GM21390 (cell line): Measurements from ENCODE around the gene PIAS1.
A peak's percentile ranks its signal among the peaks of the same experiment; 100 is the strongest.
"Not testable (repeated sequence)": the region's sequence is repeated elsewhere in the genome, so short reads cannot be mapped to it uniquely, and the experiment has no call there.

Experiments
- ATAC-seq: cut with Tn5 transposase; IDR thresholded peaks from one replicate; pipeline ENCODE4 v1.9.1; 2021; ENCODE audit not compliant: unreplicated experiment

The PIAS1 gene

DNA sequence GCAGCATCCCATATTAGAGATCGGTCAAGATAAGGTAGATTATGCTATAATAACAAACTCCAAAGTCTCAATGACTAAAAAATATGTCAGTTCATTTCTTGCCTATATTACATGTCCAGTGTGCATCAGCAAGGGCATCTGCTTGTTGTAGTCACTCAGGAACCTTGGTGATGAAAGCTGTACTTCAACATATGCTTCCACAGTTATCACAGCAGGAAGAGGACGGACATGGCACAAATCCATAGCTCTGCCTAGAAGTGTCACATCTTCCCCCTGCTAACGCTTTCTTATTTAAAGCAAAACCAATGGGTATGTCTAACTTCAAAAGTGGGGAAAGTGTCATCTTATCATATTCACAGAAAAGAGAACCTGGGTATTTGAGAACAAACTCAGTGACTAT, 20.0 kb upstream of the PIAS1 start:
- ATAC-seq, result no peak

GRCh38 chr15:68034719-68035293, 19.3 kb upstream of the PIAS1 start:
- ATAC-seq, result no peak

DNA sequence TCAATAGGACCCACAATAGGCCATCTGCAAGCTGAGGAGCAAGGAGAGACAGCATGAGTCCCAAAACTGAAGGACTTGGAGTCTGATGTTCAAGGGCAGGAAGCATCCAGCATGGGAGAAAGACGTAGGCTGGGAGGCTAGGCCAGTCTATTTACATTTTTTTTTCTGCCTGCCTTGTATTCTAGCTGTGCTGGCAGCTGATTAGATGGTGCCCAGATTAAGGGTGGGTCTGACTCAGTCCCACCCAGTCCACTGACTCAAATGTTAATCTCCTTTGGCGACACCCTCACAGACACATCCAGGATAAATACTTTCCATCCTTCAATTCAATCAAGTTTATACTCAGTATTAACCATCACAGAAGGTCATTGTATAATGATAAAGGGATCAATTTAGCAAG, 15.9 kb upstream of the PIAS1 start:
- no peak for ATAC-seq

DNA sequence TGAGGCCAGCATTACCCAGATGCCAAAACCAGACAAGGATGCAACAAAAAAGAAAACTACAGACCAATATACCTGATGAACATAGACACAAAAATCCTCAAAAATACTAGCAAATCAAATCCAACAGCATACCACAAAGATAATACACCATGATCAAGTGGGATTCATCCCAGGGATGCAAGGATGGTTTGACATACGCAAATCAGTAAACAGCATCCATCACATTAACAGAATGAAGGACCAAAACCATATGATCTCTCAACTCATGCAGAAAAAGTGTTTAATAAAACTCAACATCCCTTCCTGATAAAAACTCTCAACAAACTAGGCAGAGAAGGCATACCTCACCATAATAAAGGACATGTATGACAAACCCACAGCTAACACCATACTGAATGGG, 14.0 kb upstream of the PIAS1 start:
- ATAC-seq, result no peak

- no peak for ATAC-seq
Observed at GRCh38 chr15:68042156-68042854, 11.8 kb upstream of the PIAS1 start.

DNA sequence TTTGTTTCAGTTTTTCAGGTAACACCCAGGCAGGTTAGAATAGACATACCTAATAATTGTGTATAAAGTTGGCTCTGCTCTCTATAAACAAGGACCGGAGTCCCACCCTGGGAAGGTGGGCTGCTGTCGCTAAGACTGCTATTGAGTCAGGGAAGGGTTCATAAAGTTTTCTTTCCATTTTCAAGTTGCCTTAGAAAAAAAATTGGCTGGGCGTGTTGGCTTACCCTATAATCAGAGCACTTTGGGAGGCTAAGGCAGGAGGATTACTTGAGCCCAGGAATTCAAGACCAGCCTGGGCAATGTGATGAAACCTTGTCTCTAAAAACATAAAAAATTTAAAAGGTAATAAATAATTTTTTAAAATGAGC, 11.3 kb upstream of the PIAS1 start:
- ATAC-seq, result no peak

DNA sequence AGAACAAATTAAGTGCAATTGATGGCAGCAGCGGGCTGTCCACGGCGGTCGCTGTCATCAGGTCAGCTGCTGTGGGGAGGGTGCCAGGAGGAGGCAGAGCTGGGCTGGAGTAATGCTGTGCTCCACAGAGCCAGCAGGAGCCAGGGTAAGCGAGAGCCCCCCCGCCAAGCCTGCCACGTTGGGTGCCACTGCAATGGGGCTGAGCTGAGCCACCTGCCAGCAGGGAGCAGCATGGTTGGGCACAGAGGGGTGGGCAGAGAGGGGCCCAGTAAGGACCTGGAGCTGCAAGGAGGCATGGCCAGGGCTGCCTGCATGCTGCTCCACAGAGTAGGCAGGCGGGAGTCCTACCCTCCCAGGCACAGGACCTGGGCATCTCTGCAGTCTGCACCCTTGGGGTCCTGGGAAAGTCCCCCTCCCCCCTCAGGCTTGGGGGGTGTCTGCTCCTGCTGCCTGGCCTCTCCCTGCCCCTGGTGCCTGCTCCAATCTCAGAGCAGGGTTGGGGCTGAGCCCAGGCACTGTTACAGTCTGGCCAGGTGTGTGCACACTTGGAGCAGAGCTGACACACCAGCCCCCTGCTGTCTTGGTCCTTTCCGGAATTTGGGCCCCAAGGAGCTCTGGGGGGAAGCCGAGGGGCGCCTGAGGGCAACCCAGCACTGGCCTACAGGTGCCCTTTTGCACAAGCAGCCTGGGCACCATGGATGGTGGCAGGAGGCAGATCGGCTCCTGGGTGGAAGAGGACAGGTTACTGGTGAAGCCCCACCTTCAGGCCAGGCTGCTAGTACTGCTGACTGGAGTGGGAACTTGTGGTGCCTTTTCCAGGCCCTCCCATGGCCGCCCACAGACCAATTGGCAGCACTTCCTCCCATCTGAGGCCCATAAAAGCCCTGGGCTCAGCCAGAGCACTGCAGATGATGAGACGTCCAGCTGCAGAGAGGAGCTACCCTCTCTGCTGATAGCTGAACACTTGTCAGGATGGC, 8.5 kb upstream of the PIAS1 start:
- no peak for ATAC-seq

- no peak for ATAC-seq
Observed at GRCh38 chr15:68047826-68048225, 6.3 kb upstream of the PIAS1 start.

DNA sequence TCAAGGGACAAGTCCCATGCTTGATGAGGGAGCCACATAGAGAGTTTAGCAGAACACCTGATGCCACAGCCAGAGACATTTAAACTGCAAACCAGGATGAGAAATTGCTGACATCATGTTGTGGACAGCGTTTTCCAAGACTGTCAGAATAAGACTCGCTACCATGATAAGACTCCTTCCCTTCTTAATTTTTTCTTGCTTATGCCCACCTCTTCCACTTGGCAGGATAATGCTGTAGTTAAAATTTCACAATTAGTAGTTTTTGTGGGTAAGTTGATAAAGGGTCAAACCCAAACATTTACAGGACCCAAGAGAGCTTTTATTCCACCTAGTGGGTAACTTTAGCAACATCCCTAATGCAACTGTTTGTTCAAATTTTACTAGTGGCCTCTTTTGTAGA, 3.0 kb upstream of the PIAS1 start:
- no peak for ATAC-seq

- no peak for ATAC-seq
Observed at GRCh38 chr15:68051907-68052306, 2.2 kb upstream of the PIAS1 start.

GRCh38 chr15:68052431-68052830, 1.7 kb upstream of the PIAS1 start:
- no peak for ATAC-seq

DNA sequence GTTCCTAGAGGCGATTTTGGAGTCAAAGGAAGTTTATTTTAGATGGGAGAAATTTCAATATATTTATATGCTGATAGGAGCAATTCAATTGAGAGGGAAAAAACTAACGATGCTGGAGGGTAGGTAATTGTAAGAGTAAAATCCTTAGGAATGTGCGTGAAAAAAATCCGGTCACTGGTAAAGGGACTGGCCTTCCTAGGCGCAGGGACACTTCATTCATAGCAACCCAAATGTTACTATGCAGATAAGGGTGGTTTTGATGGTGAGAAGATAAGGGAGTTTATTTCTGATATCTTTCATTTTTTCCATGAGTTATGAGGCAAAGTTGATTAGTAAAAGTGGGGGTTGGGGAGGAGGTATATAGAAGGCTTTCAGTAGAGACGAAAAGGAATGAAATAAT, 1.1 kb upstream of the PIAS1 start:
- ATAC-seq, result no peak

GRCh38 chr15:68054628-68055223, 611 bp downstream of the PIAS1 start:
- ATAC-seq, result peak; percentile 12

DNA sequence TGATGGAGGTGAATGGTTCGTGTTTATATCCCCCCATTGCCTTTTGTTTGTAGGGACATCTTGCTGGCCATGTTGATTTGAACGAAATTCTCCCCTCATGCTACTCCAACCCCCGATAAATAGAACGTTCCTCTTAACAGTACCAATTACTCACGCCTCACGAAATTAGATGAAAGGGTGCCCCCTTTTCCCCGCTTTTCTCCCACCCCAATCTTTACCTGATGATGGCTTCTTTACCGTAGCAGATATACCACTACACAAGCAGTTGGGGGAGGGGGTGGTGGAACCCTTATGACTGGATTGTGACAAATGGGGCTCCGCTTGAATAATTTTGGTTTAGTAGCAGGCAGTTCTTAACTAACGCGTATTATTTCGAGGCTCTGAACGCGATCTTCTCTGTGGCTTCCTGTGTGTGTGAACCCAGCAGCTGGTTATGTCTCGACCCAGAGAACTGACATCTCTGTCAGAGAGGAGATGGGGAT, 1.1 kb downstream of the PIAS1 start:
- peak; percentile 52 for ATAC-seq

DNA sequence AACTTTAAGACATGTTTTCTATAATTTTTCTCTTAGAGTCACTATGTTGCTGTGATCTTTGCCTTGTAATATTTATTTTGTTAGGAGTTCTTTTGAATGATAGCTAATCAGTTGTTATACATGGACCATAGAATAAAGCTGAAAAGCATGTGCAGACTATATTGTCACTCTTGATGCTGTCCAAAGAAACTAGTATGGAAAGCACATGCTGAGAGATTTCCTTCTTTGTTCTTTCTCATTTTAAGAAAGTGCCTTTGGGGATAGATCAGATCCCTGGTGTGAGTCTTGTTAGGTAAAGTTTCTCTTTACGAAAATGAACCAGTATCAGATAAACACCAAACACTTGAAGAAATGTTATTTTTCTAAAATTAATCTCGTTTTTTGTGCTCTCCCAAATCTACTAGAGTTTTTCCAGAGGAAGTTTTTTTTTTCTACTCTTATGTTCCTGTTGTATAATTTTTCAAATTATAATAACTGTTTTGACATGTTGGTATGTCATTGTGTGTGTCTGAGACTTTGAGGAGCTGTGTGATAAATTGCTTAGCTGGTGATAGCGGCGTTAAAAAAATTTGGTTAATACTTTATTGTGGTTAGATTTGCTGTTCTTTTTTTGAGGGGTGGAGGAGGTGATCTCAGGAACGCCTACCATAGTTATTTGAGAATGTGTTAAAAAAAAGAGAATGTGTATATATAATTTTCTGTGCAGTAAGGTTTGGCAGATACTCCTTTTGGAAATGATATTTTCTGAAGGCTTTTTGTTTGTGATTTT, 2.2 kb downstream of the PIAS1 start:
- no peak for ATAC-seq

DNA sequence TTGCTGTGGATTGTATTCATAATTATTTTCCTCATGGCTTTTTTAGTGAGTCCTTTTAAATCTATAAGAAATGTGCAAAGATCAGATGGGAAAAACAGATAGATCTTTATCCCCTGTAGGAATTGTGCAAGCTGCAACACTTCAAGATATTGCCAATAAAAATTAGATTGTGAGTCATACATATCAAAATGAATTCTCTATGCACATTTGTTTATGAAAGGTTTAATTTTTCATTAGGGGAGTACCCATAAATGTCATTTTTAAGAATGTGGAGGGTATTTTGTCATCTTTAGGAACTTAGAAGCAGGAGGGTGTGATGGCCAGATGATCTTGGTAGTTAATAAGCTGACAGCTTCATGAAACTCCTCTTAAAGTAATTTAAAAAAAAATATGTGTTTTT, 2.9 kb downstream of the PIAS1 start:
- no peak for ATAC-seq

DNA sequence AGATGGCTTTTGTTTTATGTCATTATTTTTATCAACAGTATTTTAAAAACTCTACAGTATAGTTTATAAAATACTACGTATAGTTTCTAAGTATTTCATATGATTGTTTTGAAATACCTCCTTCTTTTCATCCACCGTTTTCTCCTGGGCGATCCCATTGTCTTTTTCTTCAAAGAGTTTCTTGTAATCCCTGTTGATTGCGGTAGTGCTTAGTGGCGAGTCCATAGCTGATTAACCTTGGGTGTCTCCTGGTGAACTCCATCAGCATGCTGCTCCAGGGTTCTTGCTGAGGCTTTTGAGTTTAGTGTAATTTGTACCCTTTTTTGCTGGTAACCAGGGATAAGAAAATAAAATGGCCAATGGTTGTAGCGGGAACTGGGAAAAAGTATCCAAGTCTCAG, 3.6 kb downstream of the PIAS1 start:
- no peak for ATAC-seq

DNA sequence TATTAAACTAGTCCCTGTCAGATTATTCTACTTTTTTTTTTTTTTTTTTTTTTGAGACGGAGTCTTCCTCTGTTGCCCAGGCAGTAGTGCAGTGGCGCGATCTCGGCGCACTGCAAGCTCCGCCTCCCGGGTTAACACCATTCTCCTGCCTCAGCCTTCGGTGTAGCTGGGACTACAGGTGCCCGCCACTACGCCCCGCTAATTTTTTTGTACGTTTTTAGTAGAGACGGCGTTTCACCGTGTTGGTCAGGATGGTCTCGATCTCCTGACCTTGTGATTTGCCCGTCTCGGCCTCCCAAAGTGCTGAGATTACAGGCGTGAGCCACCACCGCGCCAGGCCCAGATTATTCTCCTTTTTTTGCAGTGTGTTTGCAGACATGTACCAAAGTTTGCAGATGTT, 4.9 kb downstream of the PIAS1 start:
- ATAC-seq, result not testable (repeated sequence)

DNA sequence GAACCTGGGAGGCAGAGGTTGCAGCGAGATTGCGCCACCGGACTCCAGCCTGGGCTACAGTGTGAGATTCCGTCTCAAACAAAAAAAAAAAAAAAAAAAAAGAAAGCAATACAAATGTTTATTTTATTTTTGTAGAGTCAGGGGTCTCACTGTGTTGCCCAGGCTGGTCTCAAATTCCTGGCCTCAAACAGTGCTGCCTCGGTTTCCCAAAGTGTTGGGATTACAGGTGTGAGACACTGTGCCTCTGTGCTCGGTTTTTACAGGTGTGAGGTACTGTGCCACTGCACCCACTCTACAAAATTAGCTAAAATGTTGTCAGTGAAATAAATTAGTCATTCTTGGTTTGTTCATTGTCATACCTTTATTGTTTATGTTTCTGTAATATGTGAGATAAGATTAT, 5.5 kb downstream of the PIAS1 start:
- ATAC-seq, result no peak

- ATAC-seq, result no peak
Observed at GRCh38 chr15:68061171-68061570, 7.1 kb downstream of the PIAS1 start.

GRCh38 chr15:68061602-68062001, 7.5 kb downstream of the PIAS1 start:
- no peak for ATAC-seq
